Measurements from ENCODE around the gene RFX1. TPM values are rescaled to one million over a fixed set of nuclear protein-coding genes. Genes with fewer than 3 reads are reported as not detected.

Gene RFX1
- total RNA-seq, 1 experiment from 2014 or later: 20.4 TPM

- TF ChIP-seq FOXP4 (CRISPR knock-in tag; IDR thresholded peaks at IDR 0.05): no peak
- no peak for TF ChIP-seq ATF2 (CRISPR knock-in tag; IDR thresholded peaks at IDR 0.05; ENCODE audit: borderline replicate concordance, low read depth)
Measured at GRCh38 chr19:14003251-14004055, 2.7 kb downstream of the RFX1 start (continued).

- ChIA-PET POLR2A (interaction anchor here (0.7 kb wide), 1 partner anchor 117 kb away, joined by 8 read pairs; no protein-coding TSS in a partner anchor), CTCF (interaction anchor here (1.0 to 2.5 kb wide), 3 partner anchors 25 to 40 kb away, joined by 3 to 9 read pairs (median 3); partner anchors contain the start of gene IL27RA)
- TF ChIP-seq GRHL2 (CRISPR knock-in tag; IDR thresholded peaks at IDR 0.05; ENCODE audit: insufficient replicate concordance, severe bottlenecking) (no peak), ATF1 (CRISPR knock-in tag; IDR thresholded peaks at IDR 0.05) (no peak)
- ATAC-seq (no peak), DNase-seq (ENCODE audit: low spot score) (no peak)
- H3K27ac Mint-ChIP-seq: peak overlapping the region; percentile 53; the same call in 1 of the 2 replicates
- H3K36me3 Mint-ChIP-seq: peaks cover 31% of the 10 kb centered on the region
- H3K4me1 Mint-ChIP-seq: peaks cover 19% of the 10 kb centered on the region
- H3K4me3 Mint-ChIP-seq: no peak overlapping the region
- H3K27me3 Mint-ChIP-seq (ENCODE audit: low read depth): no peaks in the 10 kb centered on the region
- H3K9me3 Mint-ChIP-seq: peaks cover 11% of the 10 kb centered on the region
Measured at GRCh38 chr19:14002571-14003250, 3.4 kb downstream of the RFX1 start.

GRCh38 chr19:14000691-14001375 is 5.3 kb downstream of the RFX1 start:
- TF ChIP-seq MLX (CRISPR knock-in tag; IDR thresholded peaks at IDR 0.05): no peak
- TF ChIP-seq JAZF1 (CRISPR knock-in tag; IDR thresholded peaks at IDR 0.05): no peak
- no peak for TF ChIP-seq USF2 (CRISPR knock-in tag; IDR thresholded peaks at IDR 0.05)
- TF ChIP-seq FOXJ3 (CRISPR knock-in tag; IDR thresholded peaks at IDR 0.05; ENCODE audit: borderline replicate concordance): no peak
- no peak for TF ChIP-seq EMX1 (CRISPR knock-in tag; IDR thresholded peaks at IDR 0.05)
- no peak for TF ChIP-seq KAT7 (CRISPR knock-in tag; IDR thresholded peaks at IDR 0.05; ENCODE audit: borderline replicate concordance)
- no peak for TF ChIP-seq CDX4 (CRISPR knock-in tag; IDR thresholded peaks at IDR 0.05; ENCODE audit: borderline replicate concordance)
- no peak for TF ChIP-seq ATF2 (CRISPR knock-in tag; IDR thresholded peaks at IDR 0.05; ENCODE audit: borderline replicate concordance, low read depth)
- TF ChIP-seq GTF2I (CRISPR knock-in tag; conservative IDR thresholded peaks at IDR 0.05): no peak
- TF ChIP-seq NR3C1 (CRISPR knock-in tag; conservative IDR thresholded peaks at IDR 0.05; ENCODE audit: low read depth): no peak
- no peak for TF ChIP-seq ZNF416 (CRISPR knock-in tag; IDR thresholded peaks at IDR 0.05)
- TF ChIP-seq ZSCAN18 (CRISPR knock-in tag; IDR thresholded peaks at IDR 0.05): no peak
- no peak for TF ChIP-seq ETV6 (CRISPR knock-in tag; IDR thresholded peaks at IDR 0.05)
- ChIA-PET POLR2A (no interaction called here), CTCF (interaction anchor here (1.5 kb wide), 1 partner anchor 58 kb away, joined by 3 read pairs; no protein-coding TSS in a partner anchor)
- Mint-ChIP-seq H3K27ac (no peak overlapping the region), H3K27me3 (ENCODE audit: low read depth) (no peaks in the 10 kb centered on the region), H3K9me3 (peaks cover 11% of the 10 kb centered on the region), H3K4me1 (peaks cover 19% of the 10 kb centered on the region), H3K36me3 (peaks cover 31% of the 10 kb centered on the region), H3K4me3 (no peak overlapping the region)
- no peak for ATAC-seq
- no peak for DNase-seq (ENCODE audit: low spot score)
